ENCODE measurements around the gene STMN3.
"Not testable (repeated sequence)": the region's sequence is repeated elsewhere in the genome, so short reads cannot be mapped to it uniquely, and the experiment has no call there.

STMN3 gene

GRCh38 chr20:63678667-63679465, 25.6 kb upstream of the STMN3 start:
- no peak for ATAC-seq
- no peak for DNase-seq

GRCh38 chr20:63678071-63678470, 24.8 kb upstream of the STMN3 start:
- DNase-seq: no peak
- ATAC-seq: no peak

- DNase-seq (no peak), ATAC-seq (no peak)
Observed at GRCh38 chr20:63675681-63676368, 22.6 kb upstream of the STMN3 start.

GRCh38 chr20:63673951-63674350, 20.7 kb upstream of the STMN3 start:
- DNase-seq: no peak
- ATAC-seq: no peak

GRCh38 chr20:63672666-63673065, 19.4 kb upstream of the STMN3 start:
- ATAC-seq: no peak
- no peak for DNase-seq

- DNase-seq: not testable (repeated sequence)
Observed at GRCh38 chr20:63671695-63672094, 18.5 kb upstream of the STMN3 start.

GRCh38 chr20:63668351-63668750, 15.1 kb upstream of the STMN3 start:
- no peak for DNase-seq
- no peak for ATAC-seq

More at GRCh38 chr20:63671695-63672094, 18.5 kb upstream of the STMN3 start:
- ATAC-seq: not testable (repeated sequence)

GRCh38 chr20:63667858-63668257, 14.6 kb upstream of the STMN3 start:
- ATAC-seq: no peak
- no peak for DNase-seq

GRCh38 chr20:63665708-63666107, 12.5 kb upstream of the STMN3 start:
- DNase-seq (no peak), ATAC-seq (no peak)

- ATAC-seq: no peak
- DNase-seq: no peak
Observed at GRCh38 chr20:63664861-63665594, 11.8 kb upstream of the STMN3 start.

- DNase-seq: no peak
Observed at GRCh38 chr20:63664143-63664851, 11.1 kb upstream of the STMN3 start.

GRCh38 chr20:63663332-63664066, 10.3 kb upstream of the STMN3 start:
- DNase-seq (no peak), ATAC-seq (no peak)

More at GRCh38 chr20:63664143-63664851, 11.1 kb upstream of the STMN3 start:
- ATAC-seq: no peak

GRCh38 chr20:63662813-63663189, 9.6 kb upstream of the STMN3 start:
- DNase-seq: no peak
- ATAC-seq: no peak

GRCh38 chr20:63661959-63662812, 9.0 kb upstream of the STMN3 start:
- ATAC-seq (no peak), DNase-seq (no peak)

- DNase-seq: no peak
- ATAC-seq: no peak
Observed at GRCh38 chr20:63661108-63661507, 7.9 kb upstream of the STMN3 start.

- DNase-seq: no peak
Observed at GRCh38 chr20:63660622-63661021, 7.4 kb upstream of the STMN3 start.

GRCh38 chr20:63660174-63660573, 7.0 kb upstream of the STMN3 start:
- not testable (repeated sequence) for ATAC-seq, DNase-seq

More at GRCh38 chr20:63660622-63661021, 7.4 kb upstream of the STMN3 start:
- no peak for ATAC-seq

GRCh38 chr20:63659370-63659769, 6.1 kb upstream of the STMN3 start:
- ATAC-seq (no peak), DNase-seq (no peak)

- DNase-seq: no peak
- no peak for ATAC-seq
Observed at GRCh38 chr20:63658749-63659187, 5.5 kb upstream of the STMN3 start.

Data from stimulated activated naive CD8-positive, alpha-beta T cell treated with anti-CD3 and anti-CD28 coated beads, Interleukin-15, Interleukin-2, amounts not matched to agents 100 U/mL and 50 U/mL, for 24 hours (primary cell).